ENCODE measurements around the gene DDA1.

DDA1 gene

DNA sequence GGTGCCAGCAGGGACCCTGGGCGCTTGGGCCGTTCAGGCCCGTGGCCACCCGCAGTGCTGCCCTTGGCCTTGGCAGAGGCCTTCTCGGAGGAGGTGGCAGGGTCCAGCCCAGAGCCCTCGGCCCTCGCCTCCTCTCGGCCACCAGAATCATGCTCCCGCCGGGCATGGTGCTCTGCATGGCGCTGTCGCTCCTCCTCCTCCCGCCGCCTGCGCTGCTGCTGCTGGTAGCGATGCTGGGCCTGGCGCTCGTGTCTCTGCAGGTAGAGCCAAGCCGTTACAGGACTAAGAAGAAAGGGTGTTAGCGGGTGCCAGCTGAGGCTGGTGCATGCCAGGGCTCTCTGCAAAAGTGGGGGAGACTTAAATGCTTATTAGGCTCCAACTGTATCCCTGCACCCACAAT is 15.8 kb downstream of the DDA1 start:
- H3K4me3 ChIP-seq (ENCODE audit: low read depth, low read length) = no peak overlapping the region
- no peak for DNase-seq (ENCODE audit: low read depth)
- TF ChIP-seq, protein P1, sequence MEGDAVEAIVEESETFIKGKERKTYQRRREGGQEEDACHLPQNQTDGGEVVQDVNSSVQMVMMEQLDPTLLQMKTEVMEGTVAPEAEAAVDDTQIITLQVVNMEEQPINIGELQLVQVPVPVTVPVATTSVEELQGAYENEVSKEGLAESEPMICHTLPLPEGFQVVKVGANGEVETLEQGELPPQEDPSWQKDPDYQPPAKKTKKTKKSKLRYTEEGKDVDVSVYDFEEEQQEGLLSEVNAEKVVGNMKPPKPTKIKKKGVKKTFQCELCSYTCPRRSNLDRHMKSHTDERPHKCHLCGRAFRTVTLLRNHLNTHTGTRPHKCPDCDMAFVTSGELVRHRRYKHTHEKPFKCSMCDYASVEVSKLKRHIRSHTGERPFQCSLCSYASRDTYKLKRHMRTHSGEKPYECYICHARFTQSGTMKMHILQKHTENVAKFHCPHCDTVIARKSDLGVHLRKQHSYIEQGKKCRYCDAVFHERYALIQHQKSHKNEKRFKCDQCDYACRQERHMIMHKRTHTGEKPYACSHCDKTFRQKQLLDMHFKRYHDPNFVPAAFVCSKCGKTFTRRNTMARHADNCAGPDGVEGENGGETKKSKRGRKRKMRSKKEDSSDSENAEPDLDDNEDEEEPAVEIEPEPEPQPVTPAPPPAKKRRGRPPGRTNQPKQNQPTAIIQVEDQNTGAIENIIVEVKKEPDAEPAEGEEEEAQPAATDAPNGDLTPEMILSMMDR (IDR thresholded peaks at IDR 0.05; ENCODE audit: low read depth, low read length, missing control alignments) = no peak
- in situ Hi-C loops (cut with HindIII; ENCODE audit: low sequenced_read_pairs) = no loop called here

DNA sequence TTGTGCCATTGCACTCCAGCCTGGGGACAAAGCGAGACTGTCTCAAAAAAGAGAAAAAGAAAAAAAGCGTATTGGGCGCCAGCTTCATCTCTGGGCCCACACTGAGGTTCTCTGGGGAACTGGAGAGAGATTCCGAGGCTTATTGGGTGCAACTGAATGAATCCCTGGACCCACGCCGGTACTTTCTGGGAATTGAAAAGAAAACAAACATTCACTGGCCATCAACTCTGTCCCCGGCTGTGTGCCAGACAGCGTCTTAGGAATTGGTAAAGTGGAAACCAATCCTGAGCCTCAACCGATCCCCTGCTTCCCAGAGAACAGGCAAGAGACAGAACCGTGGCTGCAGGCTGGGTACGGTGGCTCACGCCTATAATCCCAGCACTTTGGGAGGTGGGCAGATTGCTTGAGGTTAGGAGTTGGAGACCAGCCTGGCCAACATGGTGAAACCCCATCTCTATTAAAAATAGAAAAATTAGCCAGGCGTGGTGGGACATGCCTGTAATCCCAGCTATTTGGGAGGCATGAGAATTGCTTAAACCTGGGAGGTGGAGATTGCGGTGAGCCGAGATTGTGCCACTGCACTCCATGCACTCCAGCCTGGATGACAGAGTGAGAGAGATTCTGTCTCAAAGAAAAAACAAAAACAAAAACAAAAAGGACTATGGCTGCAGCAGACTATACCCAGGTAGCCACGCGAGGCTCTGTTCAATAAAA is 16.7 kb downstream of the DDA1 start:
- TF ChIP-seq, protein P1 (IDR thresholded peaks at IDR 0.05; ENCODE audit: low read depth, low read length, missing control alignments) = no peak
- H3K4me3 ChIP-seq (ENCODE audit: low read depth, low read length) = no peak overlapping the region
- no peak for DNase-seq (ENCODE audit: low read depth)
- in situ Hi-C loops (cut with HindIII; ENCODE audit: low sequenced_read_pairs) = no loop called here

DNA sequence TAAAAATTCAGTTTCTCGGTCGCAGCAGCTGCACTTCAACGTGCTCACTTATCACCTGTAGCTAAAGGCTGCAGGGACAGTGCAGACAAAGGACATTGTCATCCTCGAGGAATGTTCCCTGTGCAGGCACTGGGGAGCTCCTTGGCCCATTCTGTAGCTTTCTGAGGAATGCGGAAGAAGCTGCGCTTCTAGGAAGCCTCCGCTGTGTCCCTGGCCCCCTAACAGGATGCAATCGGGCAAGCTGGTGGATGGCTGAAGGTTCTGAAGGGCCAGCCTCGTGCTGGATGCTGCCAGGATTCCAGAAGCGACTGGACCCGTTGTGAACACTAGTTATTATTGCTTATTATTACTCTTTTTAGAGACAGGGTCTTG is 17.2 kb downstream of the DDA1 start:
- DNase-seq (ENCODE audit: low read depth) = no peak
- in situ Hi-C loops (cut with HindIII; ENCODE audit: low sequenced_read_pairs) = no loop called here
- H3K4me3 ChIP-seq (ENCODE audit: low read depth, low read length) = no peak overlapping the region
- TF ChIP-seq, protein P1 (IDR thresholded peaks at IDR 0.05; ENCODE audit: low read depth, low read length, missing control alignments) = no peak

DNA sequence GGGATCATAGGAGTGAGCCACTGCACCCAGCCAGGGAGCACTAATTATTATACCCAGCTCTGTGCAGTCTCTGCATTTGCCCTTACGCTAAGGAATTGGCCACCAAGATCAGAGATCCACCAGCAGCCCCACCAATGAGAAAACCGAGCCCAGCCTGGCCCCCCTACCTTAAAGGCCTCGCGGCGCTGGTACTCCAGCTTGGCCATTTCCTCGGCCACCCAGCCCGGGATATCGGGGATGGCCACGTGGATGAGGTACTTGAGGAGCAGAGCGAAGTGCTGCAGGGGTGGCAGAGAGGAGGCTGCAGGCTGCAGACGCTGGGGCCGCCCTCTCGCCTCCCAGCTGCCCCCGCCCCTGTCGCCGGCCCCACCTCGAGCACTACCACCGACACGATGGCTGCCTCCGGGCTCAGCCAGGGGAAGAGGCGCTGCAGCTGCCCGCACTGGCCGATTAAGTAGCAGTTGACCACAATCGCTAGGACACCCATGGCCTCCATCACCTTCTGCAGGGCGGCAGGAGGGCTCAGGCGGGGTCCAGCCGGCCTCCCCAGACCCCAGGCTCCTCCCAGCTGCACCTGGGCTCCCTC is 17.8 kb downstream of the DDA1 start:
- no peak overlapping the region for H3K4me3 ChIP-seq (ENCODE audit: low read depth, low read length)
- TF ChIP-seq, protein P1 (IDR thresholded peaks at IDR 0.05; ENCODE audit: low read depth, low read length, missing control alignments) = no peak
- no peak for DNase-seq (ENCODE audit: low read depth)
- in situ Hi-C loops (cut with HindIII; ENCODE audit: low sequenced_read_pairs) = no loop called here

DNA sequence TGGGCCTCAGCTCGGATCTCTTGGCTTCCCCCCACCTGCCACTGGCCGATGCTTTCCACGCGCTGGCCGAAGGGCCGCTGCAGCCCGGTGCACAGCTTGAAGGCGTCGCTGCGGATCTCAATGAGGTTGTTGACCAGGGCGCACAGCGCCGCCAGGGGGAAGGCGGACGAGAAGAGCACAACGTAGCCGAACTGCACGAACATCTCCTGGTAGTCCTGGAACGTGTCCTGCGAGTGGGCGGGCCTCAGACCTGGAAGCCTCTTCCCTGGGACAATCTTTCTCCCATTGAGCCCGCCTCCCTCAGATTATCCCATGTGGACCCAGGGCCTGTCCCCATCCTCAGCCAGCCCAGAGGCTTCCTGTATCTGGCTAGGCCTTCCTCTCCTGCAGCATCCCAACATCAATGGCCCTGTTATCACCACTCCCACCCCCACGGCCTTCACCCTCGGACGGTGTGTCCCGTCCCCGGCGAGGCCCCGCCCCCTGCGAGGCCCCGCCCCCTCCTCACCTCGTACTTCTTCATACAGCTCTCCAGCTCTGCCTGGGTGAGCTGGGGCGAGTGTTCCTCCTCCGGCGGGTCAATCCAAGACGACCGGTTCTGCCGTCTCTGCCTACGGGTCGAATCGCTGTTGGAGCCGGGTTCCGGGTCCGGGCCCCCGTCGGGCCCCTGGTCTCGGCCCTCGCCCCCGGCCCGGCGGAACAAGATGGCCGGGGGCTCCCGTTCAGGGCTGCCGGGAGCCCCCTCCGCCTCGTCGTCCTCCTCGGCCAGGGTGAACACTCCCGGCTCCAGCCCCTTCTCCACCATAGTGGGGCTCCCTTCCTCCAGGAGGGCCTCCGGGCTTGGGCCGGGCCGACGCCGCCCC is 18.5 kb downstream of the DDA1 start:
- TF ChIP-seq, protein P1 (IDR thresholded peaks at IDR 0.05; ENCODE audit: low read depth, low read length, missing control alignments) = no peak
- in situ Hi-C loops (cut with HindIII; ENCODE audit: low sequenced_read_pairs) = no loop called here
- no peak for DNase-seq (ENCODE audit: low read depth)
- H3K4me3 ChIP-seq (ENCODE audit: low read depth, low read length) = no peak overlapping the region

DNA sequence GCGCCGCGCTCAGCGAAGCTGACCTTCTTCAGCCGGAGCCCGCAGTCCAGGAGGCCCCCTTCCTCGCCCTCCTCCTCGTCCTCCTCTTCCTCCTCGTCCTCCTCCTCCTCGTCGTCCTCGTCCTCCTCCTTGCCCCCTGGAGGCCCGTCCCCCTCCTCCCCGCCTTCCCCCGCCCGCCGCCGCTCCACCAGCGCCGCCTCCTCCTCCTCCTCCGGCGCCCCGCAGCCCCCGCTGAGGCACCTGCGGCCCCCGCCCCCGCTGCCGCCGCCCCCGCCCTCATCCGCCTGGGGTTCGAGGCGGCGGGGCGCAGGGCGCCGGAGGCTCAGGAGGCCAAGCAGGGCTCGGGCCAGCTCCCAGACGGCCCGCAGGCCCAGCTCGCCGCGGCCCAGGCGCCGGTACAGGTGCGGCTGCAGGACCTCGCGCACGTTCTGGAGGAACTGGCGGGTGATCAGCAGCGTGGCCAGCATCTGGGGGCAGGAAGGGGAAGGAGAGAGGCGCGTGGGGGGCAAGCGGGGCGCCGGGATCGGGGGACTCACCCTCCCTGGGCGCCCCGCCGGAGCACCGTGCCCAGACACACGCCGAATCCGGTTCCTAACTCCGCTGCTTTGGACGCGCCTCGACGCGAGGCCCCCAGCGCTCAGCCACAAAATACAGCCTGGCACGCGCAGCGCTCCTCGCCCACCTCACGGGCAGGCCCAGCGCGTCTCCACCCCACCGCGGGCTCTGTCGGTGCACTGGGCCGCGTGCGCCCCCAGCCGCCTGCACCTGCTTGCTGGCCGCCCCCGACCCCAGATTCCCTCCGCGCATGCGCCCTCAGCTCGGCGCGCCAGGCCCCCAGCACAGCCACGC is 19.4 kb downstream of the DDA1 start:
- H3K4me3 ChIP-seq (ENCODE audit: low read depth, low read length) = no peak overlapping the region
- in situ Hi-C loops (cut with HindIII; ENCODE audit: low sequenced_read_pairs) = no loop called here
- TF ChIP-seq, protein P1 (IDR thresholded peaks at IDR 0.05; ENCODE audit: low read depth, low read length, missing control alignments) = no peak
- DNase-seq (ENCODE audit: low read depth) = no peak
